H1 (cell line): ENCODE data around the gene DOCK3. TPM values are rescaled to one million over a fixed set of nuclear protein-coding genes. Genes with fewer than 3 reads are reported as not detected.
A peak's percentile ranks its signal among the peaks of the same experiment; 100 is the strongest.

ENCODE experiments used
- BACH1 ChIP-seq: IDR thresholded peaks from 2 replicates; pipeline ENCODE4 v1.6.1; 2012; ENCODE audit warnings: low read length, improper control_type of control experiment
- CREB1 ChIP-seq: IDR thresholded peaks from 2 replicates; pipeline ENCODE4 v1.6.1; 2012; ENCODE audit warnings: inconsistent platforms
- KDM4A ChIP-seq: IDR thresholded peaks from one replicate; pipeline ENCODE4 v1.7.1; 2012; ENCODE audit warnings: low read depth, mild to moderate bottlenecking, moderate library complexity, low read length, inconsistent platforms; ENCODE audit not compliant: severe bottlenecking
- NRF1 ChIP-seq: IDR thresholded peaks from 2 replicates; pipeline ENCODE4 v1.6.1; 2011; ENCODE audit warnings: mild to moderate bottlenecking, low read depth, low read length, improper control_type of control experiment
- PHF8 ChIP-seq: fragments of 200-600 bp; sonication (generic); conservative IDR thresholded peaks from 2 replicates; pipeline ENCODE4 v1.7.1; 2012; ENCODE audit warnings: low read depth, mild to moderate bottlenecking, inconsistent platforms, low read length, moderate library complexity
- SP4 ChIP-seq: IDR thresholded peaks from 2 replicates; pipeline ENCODE4 v1.6.1; 2012; ENCODE audit warnings: low read length, inconsistent platforms
- TBP ChIP-seq: IDR thresholded peaks from 2 replicates; pipeline ENCODE4 v1.6.1; 2011; ENCODE audit warnings: low read depth, low read length, improper control_type of control experiment
- polyA plus RNA-seq, 7 experiments: library from polyadenylated mRNA; depleted of rRNA in 3 of 7; stranded (reverse) in 5 of 7; unstranded in 2 of 7; fragments of >200 nt in 5 of 7; fragments of 200-250 nt in 2 of 7; gene quantifications; 1 replicate in 5 of 7; 2 replicates in 1 of 7; 4 replicates in 1 of 7; pipeline versions ENCODE4 v1.2.1 to v1.2.3, GENCODE V29; 2011 to 2013; ENCODE audit warnings: missing spikeins in 2 of 7, mixed read lengths in 2 of 7
- total RNA-seq: library from RNA; stranded (reverse); fragmentation: NEBNext Ultra II Directional; extraction: Animal tissue kit (Norgen Biotek cat#: 25700); gene quantifications from 2 replicates; pipeline ENCODE4 v1.2.1, GENCODE V29; 2021
- TF ChIP-seq, protein P1 (sequence below): IDR thresholded peaks from 2 replicates; pipeline ENCODE4 v1.6.1; 2011; ENCODE audit warnings: low read depth, mild to moderate bottlenecking, low read length; ENCODE audit not compliant: insufficient read depth
- TF ChIP-seq, protein P2 (sequence below), 3 experiments: IDR thresholded peaks; 1 replicate in 2 of 3; 2 replicates in 1 of 3; pipeline versions ENCODE4 v1.5.1 to v1.6.1; 2011; ENCODE audit warnings: low read length in 3 of 3, mild to moderate bottlenecking in 3 of 3, inconsistent platforms in 2 of 3, low read depth in 1 of 3, moderate library complexity in 1 of 3; ENCODE audit not compliant: insufficient read depth in 1 of 3; ENCODE audit errors: control extremely low read depth in 1 of 3

Gene DOCK3
- total and polyA plus RNA-seq, 2 of the 8 experiments (the other 6 are each of a cell fraction or from before 2014, with no cell fraction given): 2.7 to 5.0 TPM

DNA sequence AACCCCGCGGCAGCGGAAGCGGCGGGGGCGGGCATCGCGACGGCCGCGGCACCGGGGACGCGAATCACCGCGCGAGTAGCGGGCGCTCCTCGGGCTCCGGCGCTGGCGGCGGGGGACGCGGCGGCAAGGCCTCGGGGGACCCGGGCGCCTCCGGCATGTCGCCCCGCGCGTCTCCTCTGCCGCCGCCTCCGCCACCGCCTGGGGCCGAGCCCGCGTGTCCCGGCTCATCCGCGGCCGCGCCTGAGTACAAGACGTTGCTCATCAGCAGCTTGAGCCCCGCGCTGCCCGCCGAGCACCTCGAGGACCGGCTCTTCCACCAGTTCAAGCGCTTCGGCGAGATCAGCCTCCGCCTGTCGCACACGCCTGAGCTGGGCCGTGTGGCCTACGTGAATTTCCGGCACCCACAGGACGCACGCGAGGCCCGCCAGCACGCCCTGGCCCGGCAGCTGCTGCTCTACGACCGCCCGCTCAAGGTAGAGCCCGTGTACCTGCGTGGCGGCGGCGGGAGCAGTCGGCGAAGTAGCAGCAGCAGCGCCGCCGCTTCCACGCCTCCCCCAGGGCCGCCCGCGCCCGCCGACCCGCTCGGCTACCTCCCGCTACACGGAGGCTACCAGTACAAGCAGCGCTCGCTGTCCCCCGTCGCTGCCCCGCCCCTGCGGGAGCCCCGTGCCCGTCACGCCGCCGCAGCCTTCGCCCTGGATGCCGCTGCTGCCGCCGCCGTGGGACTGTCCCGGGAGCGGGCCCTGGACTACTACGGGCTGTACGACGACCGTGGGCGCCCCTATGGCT lies 717.0 kb downstream of the DOCK3 start (continued):
- TF ChIP-seq, protein P1, sequence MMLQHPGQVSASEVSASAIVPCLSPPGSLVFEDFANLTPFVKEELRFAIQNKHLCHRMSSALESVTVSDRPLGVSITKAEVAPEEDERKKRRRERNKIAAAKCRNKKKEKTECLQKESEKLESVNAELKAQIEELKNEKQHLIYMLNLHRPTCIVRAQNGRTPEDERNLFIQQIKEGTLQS: no peak
- TF ChIP-seq NRF1 (no peak), CREB1 (no peak), BACH1 (no peak), TBP (no peak), KDM4A (peak; percentile 26), PHF8 (peak; percentile 52; the same call in 1 of the 2 replicates), SP4 (no peak)
- TF ChIP-seq, protein P2, sequence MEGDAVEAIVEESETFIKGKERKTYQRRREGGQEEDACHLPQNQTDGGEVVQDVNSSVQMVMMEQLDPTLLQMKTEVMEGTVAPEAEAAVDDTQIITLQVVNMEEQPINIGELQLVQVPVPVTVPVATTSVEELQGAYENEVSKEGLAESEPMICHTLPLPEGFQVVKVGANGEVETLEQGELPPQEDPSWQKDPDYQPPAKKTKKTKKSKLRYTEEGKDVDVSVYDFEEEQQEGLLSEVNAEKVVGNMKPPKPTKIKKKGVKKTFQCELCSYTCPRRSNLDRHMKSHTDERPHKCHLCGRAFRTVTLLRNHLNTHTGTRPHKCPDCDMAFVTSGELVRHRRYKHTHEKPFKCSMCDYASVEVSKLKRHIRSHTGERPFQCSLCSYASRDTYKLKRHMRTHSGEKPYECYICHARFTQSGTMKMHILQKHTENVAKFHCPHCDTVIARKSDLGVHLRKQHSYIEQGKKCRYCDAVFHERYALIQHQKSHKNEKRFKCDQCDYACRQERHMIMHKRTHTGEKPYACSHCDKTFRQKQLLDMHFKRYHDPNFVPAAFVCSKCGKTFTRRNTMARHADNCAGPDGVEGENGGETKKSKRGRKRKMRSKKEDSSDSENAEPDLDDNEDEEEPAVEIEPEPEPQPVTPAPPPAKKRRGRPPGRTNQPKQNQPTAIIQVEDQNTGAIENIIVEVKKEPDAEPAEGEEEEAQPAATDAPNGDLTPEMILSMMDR (IDR thresholded peaks at IDR 0.05; ENCODE audit: control extremely low read depth in 1 of 3, insufficient read depth in 1 of 3, low read depth in 1 of 3, low read length in 3 of 3): no peak
- TF ChIP-seq, all 59 proteins: peak for 6
